Measurements from ENCODE around the gene LSMEM2.

DNA sequence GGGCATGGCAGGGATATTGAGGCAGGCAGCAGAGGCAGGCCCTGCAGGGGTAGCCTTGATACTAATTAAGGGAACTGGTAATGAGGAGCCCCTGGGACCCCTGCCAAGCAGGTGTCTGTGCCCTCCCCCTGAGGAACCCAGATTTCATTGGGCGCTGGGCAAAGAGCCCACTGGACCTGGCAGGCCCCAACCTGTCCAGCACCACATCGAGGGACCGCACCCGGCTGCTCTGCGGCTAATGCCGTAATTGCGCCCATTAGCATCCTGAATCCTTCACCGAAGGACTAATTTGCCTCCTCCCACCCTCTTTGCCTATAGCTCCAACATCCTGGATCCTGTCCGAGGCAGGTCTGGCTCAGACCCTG lies 23.7 kb upstream of the LSMEM2 start:
- TF ChIP-seq, protein P1, sequence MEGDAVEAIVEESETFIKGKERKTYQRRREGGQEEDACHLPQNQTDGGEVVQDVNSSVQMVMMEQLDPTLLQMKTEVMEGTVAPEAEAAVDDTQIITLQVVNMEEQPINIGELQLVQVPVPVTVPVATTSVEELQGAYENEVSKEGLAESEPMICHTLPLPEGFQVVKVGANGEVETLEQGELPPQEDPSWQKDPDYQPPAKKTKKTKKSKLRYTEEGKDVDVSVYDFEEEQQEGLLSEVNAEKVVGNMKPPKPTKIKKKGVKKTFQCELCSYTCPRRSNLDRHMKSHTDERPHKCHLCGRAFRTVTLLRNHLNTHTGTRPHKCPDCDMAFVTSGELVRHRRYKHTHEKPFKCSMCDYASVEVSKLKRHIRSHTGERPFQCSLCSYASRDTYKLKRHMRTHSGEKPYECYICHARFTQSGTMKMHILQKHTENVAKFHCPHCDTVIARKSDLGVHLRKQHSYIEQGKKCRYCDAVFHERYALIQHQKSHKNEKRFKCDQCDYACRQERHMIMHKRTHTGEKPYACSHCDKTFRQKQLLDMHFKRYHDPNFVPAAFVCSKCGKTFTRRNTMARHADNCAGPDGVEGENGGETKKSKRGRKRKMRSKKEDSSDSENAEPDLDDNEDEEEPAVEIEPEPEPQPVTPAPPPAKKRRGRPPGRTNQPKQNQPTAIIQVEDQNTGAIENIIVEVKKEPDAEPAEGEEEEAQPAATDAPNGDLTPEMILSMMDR (IDR thresholded peaks at IDR 0.05): no peak
- TF ChIP-seq POLR2AphosphoS5 (IDR thresholded peaks at IDR 0.05): no peak
